SU-DHL-6 (cell line): Measurements from ENCODE around the gene KDM2A.

Experiments
- H2AFZ ChIP-seq: fragments of 200-600 bp; sonication (generic); 2 replicates; pipeline ENCODE4 v1.6.1; 2014; ENCODE audit warnings: low read depth, mild to moderate bottlenecking, moderate library complexity, mixed read lengths, antibody characterized with exemption, low read length; ENCODE audit not compliant: severe bottlenecking
- H3F3A ChIP-seq: fragments of 200-600 bp; shearing (Covaris generic); 2 replicates; pipeline ENCODE4 v1.6.0; 2016; ENCODE audit warnings: antibody characterized with exemption, mild to moderate bottlenecking; ENCODE audit not compliant: insufficient read depth
- H3K27ac ChIP-seq: fragments of 200-600 bp; sonication (generic); 2 replicates; pipeline ENCODE4 v1.5.1; 2016; ENCODE audit warnings: low read depth, mild to moderate bottlenecking, low read length, moderate library complexity, mixed read lengths
- H3K27me3 ChIP-seq: fragments of 200-600 bp; sonication (generic), shearing (Covaris generic); 2 replicates; pipeline ENCODE4 v1.6.0; 2014; ENCODE audit warnings: mild to moderate bottlenecking, low read length
- H3K36me3 ChIP-seq: fragments of 200-600 bp; sonication (generic); 2 replicates; pipeline ENCODE4 v1.6.1; 2014; ENCODE audit warnings: mild to moderate bottlenecking, low read length, mixed read lengths
- H3K4me2 ChIP-seq: fragments of 300-600, 200-600 bp; shearing (Covaris generic), sonication (generic); 2 replicates; pipeline ENCODE4 v1.6.0; 2014; ENCODE audit warnings: low read length, low read depth, mild to moderate bottlenecking; ENCODE audit not compliant: poor library complexity, severe bottlenecking
- H3K4me3 ChIP-seq: fragments of 200-600 bp; sonication (generic); 2 replicates; pipeline ENCODE4 v1.5.1; 2014; ENCODE audit warnings: antibody characterized with exemption, low read length, mild to moderate bottlenecking, mixed read lengths; ENCODE audit not compliant: insufficient read depth, poor library complexity, severe bottlenecking
- H3K79me2 ChIP-seq: fragments of 200-600 bp; sonication (generic); 2 replicates; pipeline ENCODE4 v1.6.1; 2014; ENCODE audit warnings: mild to moderate bottlenecking, low read length, moderate library complexity; ENCODE audit not compliant: insufficient read depth
- H3K9ac ChIP-seq: fragments of 200-600 bp; sonication (generic); 2 replicates; pipeline ENCODE4 v1.7.0; 2014; ENCODE audit warnings: mild to moderate bottlenecking, low read length
- H3K9me2 ChIP-seq: fragments of 200-600 bp; sonication (generic); replicated peaks from 2 replicates; pipeline ENCODE4 v1.6.1; 2014; ENCODE audit warnings: low read length; ENCODE audit not compliant: insufficient read depth
- H3K9me3 ChIP-seq: fragments of 200-600 bp; sonication (generic); 2 replicates; pipeline ENCODE4 v1.6.1; 2014; ENCODE audit warnings: low read length, mixed read lengths; ENCODE audit not compliant: insufficient read depth
- H4K20me1 ChIP-seq: fragments of 200-600 bp; sonication (generic); 2 replicates; pipeline ENCODE4 v1.6.1; 2014; ENCODE audit warnings: low read depth, mild to moderate bottlenecking, antibody characterized with exemption, low read length, moderate library complexity, mixed read lengths
- CTCF ChIP-seq: fragments of 200-600 bp; sonication (generic); IDR thresholded peaks from one replicate; pipeline ENCODE4 v1.5.1; 2017; ENCODE audit warnings: antibody characterized with exemption, mild to moderate bottlenecking, low read length, moderate library complexity; ENCODE audit not compliant: insufficient read depth, poor library complexity, severe bottlenecking
- EZH2phosphoT487 ChIP-seq: fragments of 200-600 bp; sonication (generic), shearing (Covaris generic); conservative IDR thresholded peaks from 2 replicates; pipeline ENCODE4 v1.6.1; 2018; ENCODE audit warnings: mild to moderate bottlenecking, antibody characterized with exemption, low read length, moderate library complexity, mixed read lengths

KDM2A gene

GRCh38 chr11:67267188-67268080, 148.4 kb downstream of the KDM2A start:
- peaks cover 56% of the 10 kb centered on the region for H3K79me2 ChIP-seq
- peak overlapping the region; percentile 58 for H3K4me2 ChIP-seq
- H3K9me3 ChIP-seq: no peaks in the 10 kb centered on the region
- no peak overlapping the region for H2AFZ ChIP-seq
- peak overlapping the region; percentile 97 for H3K9ac ChIP-seq
- H3F3A ChIP-seq: peaks cover 28% of the 10 kb centered on the region
- no peaks in the 10 kb centered on the region for H3K36me3 ChIP-seq
- H3K27me3 ChIP-seq: no peaks in the 10 kb centered on the region
- H3K9me2 ChIP-seq: no peaks in the 10 kb centered on the region
- peak overlapping the region; percentile 65 for H3K4me3 ChIP-seq
- H4K20me1 ChIP-seq: no peaks in the 10 kb centered on the region
- TF ChIP-seq EZH2phosphoT487: no peak
- no peak for TF ChIP-seq CTCF
- H3K27ac ChIP-seq: peak overlapping the region; percentile 93

- peak overlapping the region; percentile 97 for H3K9ac ChIP-seq
- H4K20me1 ChIP-seq: no peaks in the 10 kb centered on the region
Observed at GRCh38 chr11:67268081-67268961, 149.3 kb downstream of the KDM2A start.

GRCh38 chr11:67268962-67269268, 149.9 kb downstream of the KDM2A start:
- Histone ChIP-seq H3K9me3 (no peaks in the 10 kb centered on the region), H3K27me3 (no peaks in the 10 kb centered on the region), H3K9me2 (no peaks in the 10 kb centered on the region), H3K4me3 (peak overlapping the region; percentile 65), H3K79me2 (peaks cover 71% of the 10 kb centered on the region), H2AFZ (no peak overlapping the region), H3K36me3 (no peaks in the 10 kb centered on the region), H4K20me1 (no peaks in the 10 kb centered on the region), H3K27ac (peak overlapping the region; percentile 93), H3K4me2 (peak overlapping the region; percentile 58), H3K9ac (peak overlapping the region; percentile 97), H3F3A (peaks cover 28% of the 10 kb centered on the region)
- TF ChIP-seq CTCF (no peak), EZH2phosphoT487 (no peak)

More at GRCh38 chr11:67268081-67268961, 149.3 kb downstream of the KDM2A start:
- Histone ChIP-seq H2AFZ (no peak overlapping the region), H3K79me2 (peaks cover 65% of the 10 kb centered on the region), H3K36me3 (no peaks in the 10 kb centered on the region), H3K9me2 (no peaks in the 10 kb centered on the region), H3K4me2 (peak overlapping the region; percentile 58), H3K27ac (peak overlapping the region; percentile 93), H3K9me3 (no peaks in the 10 kb centered on the region), H3F3A (peaks cover 28% of the 10 kb centered on the region), H3K27me3 (no peaks in the 10 kb centered on the region), H3K4me3 (peak overlapping the region; percentile 65)
- no peak for TF ChIP-seq EZH2phosphoT487
- TF ChIP-seq CTCF: no peak
